Thyroid gland (tissue), 4 donors: ENCODE results near the gene IL11. TPM values are rescaled to one million over a fixed set of nuclear protein-coding genes. Genes with fewer than 3 reads are reported as not detected.

Experiments used
- DNase-seq, 2 donors: peaks; one replicate each; pipeline ENCODE4 v3.0.0-alpha.2; 2019
- H3K27ac ChIP-seq, 3 donors: fragments of 200-600 bp; sonication (generic); 1 replicate in 2 of 3; 2 replicates in 1 of 3; pipeline ENCODE4 v1.5.1; 2016 to 2019; ENCODE audit warnings: mild to moderate bottlenecking in 1 of 3, moderate library complexity in 1 of 3
- H3K27me3 ChIP-seq: fragments of 200-600 bp; sonication (generic); one replicate; pipeline ENCODE4 v1.5.1; 2019
- H3K36me3 ChIP-seq, 2 donors: fragments of 200-600 bp; sonication (generic); one replicate each; pipeline ENCODE4 v1.5.1; 2016 to 2019
- H3K4me1 ChIP-seq, 2 donors: fragments of 200-600 bp; sonication (generic); one replicate each; pipeline ENCODE4 v1.5.1; 2017 to 2019
- H3K4me3 ChIP-seq, 3 donors: fragments of 200-600 bp; sonication (generic); replicated peaks in 1 of 3; 1 replicate in 2 of 3; 2 replicates in 1 of 3; pipeline ENCODE4 v1.5.1; 2016; ENCODE audit warnings: mild to moderate bottlenecking in 1 of 3
- H3K9me3 ChIP-seq: fragments of 200-600 bp; sonication (generic); one replicate; pipeline ENCODE4 v1.5.1; 2017
- POLR2A ChIP-seq, 2 donors: fragments of 450-650 bp; IDR thresholded peaks; one replicate each; pipeline ENCODE4 v1.6.1; 2017; ENCODE audit warnings: antibody characterized with exemption in 2 of 2, mild to moderate bottlenecking in 2 of 2, moderate library complexity in 1 of 2
- WGBS, 2 donors: methylation state at CpG; one replicate each; pipeline ENCODE4 v1.1.5; 2017; 5-methylcytosine and 5-hydroxymethylcytosine counted together
- intact Hi-C: fragments of 100-400 bp; cut with DNase I; formaldehyde crosslinking; loops from one replicate; pipeline ENCODE4 v1.15.1; 2023
- total RNA-seq, 4 donors: library from RNA; depleted of rRNA; stranded (reverse); fragments of >200 nt; gene quantifications; one replicate each; pipeline ENCODE4 v1.2.3, GENCODE V29; 2016
- TF ChIP-seq, protein P1 (sequence below), 6 experiments: fragments of 200-600 bp in 3 of 6; fragments of 450-650 bp in 3 of 6; sonication (generic) in 3 of 6; IDR thresholded peaks; one replicate each; pipeline ENCODE4 v1.5.1; 2016 to 2019; ENCODE audit warnings: antibody characterized with exemption in 6 of 6, mild to moderate bottlenecking in 2 of 6, inconsistent platforms in 1 of 6, moderate library complexity in 1 of 6

IL11 gene
- total RNA-seq, 4 donors from 2014 or later = not detected

DNA sequence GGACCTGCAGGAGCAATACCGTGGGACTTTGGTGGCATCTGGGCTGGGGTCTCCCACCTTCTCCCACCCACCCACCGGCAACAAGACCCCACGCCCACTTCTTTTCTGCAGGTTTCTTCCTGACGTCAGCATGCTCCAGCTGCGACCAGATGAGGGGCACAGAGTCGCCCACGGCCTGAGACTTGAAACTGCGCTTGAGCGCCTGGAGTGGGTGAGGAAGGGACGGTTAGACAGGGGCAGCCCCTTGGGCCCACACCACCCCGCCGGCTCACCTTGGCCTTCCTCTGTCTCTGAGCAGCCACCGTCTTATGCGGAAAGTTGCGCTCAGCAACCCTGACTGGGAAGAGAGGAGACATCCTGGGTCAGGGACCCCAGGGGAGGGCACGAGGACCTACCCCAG lies 9.4 kb downstream of the IL11 start:
- TF ChIP-seq, protein P1, sequence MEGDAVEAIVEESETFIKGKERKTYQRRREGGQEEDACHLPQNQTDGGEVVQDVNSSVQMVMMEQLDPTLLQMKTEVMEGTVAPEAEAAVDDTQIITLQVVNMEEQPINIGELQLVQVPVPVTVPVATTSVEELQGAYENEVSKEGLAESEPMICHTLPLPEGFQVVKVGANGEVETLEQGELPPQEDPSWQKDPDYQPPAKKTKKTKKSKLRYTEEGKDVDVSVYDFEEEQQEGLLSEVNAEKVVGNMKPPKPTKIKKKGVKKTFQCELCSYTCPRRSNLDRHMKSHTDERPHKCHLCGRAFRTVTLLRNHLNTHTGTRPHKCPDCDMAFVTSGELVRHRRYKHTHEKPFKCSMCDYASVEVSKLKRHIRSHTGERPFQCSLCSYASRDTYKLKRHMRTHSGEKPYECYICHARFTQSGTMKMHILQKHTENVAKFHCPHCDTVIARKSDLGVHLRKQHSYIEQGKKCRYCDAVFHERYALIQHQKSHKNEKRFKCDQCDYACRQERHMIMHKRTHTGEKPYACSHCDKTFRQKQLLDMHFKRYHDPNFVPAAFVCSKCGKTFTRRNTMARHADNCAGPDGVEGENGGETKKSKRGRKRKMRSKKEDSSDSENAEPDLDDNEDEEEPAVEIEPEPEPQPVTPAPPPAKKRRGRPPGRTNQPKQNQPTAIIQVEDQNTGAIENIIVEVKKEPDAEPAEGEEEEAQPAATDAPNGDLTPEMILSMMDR (IDR thresholded peaks at IDR 0.05) = no peak
- no peak for TF ChIP-seq POLR2A (IDR thresholded peaks at IDR 0.05)
- Histone ChIP-seq H3K27ac (no peak overlapping the region), H3K9me3 (no peaks in the 10 kb centered on the region), H3K4me3 (no peak overlapping the region), H3K27me3 (no peaks in the 10 kb centered on the region), H3K4me1 (no peaks in the 10 kb centered on the region), H3K36me3 (no peaks in the 10 kb centered on the region)
- WGBS, 2 donors = 85 to 86% methylated on average over 13 to 16 of the region's 16 CpGs
- intact Hi-C loops = no loop called here
- DNase-seq = no peak

DNA sequence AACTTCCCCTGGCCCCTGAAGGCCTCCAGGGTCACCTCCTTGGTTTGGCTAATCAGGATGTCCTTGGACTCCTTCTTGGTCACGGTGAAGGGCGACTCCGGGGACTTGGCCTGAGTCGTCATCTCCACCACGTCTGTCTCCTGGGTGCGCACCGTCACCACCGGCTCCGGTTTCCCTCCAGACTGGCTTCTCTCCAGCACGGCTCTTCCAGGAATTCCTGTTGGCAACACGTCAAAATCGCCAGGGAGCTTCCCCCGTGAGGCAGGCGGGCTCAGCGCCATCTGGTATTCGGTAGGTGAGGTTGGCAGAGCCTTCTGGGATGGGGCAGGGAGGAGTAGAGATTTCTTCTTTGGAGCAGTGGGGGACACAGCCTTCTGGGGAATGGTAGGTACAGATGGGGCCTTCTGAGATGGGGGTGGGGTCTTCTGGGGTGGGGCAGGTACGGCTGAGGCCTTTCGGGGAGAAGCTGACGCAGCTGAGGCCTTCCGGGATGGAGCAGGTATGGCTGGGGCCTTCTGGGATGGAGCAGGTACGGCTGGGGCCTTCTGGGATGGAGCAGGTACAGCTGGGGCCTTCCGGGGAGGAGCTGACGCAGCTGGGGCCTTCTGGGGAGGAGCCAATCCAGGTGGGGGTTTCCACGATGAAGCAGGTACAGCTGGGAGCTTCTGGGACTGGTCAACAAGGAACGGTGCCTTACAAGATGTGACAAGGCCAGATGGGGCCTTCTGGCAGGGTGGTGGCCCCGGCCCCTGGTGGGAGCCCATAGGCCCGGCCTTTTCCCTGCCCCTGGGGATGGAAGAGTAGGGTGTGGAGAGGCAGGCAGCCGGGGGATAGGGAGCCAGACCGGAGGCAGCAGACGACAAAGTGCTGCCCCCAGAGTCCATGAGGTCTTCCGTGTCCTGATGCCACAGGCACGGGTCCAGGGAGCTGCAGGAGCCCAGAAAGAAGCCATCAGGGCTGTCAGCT lies 11.0 kb downstream of the IL11 start:
- no peaks in the 10 kb centered on the region for H3K36me3 ChIP-seq
- no peaks in the 10 kb centered on the region for H3K9me3 ChIP-seq
- peaks cover 4 to 5% of the 10 kb centered on the region in 2 donors for H3K4me1 ChIP-seq
- intact Hi-C loops = no loop called here
- 69 to 84% methylated on average over 27 to 31 of the region's 32 CpGs for WGBS, 2 donors
- TF ChIP-seq, protein P1 (IDR thresholded peaks at IDR 0.05) = no peak
- no peak for TF ChIP-seq POLR2A (IDR thresholded peaks at IDR 0.05)
- peaks cover 6% of the 10 kb centered on the region for H3K27me3 ChIP-seq
- DNase-seq = no peak
- H3K27ac ChIP-seq = no peak overlapping the region
- no peak overlapping the region for H3K4me3 ChIP-seq

DNA sequence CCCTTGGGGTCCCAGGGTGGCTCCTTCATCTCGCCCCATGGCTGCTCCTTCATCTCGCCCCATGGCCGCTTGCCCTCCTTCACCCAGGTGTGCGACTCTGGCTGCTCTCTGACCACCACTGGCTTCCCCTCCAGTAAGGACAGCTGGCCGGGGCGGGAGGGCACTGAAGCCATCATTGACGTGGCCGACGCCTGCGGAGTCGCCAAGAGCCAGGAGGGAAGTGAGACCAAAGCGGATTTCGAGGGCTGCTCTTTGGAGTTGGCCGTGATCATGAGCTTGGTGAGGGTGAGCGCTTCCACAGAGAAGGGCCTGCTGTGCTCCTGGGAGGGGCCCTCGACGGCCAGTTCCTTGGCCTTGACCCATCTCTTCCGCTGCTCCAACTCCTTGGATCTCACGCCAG lies 11.8 kb downstream of the IL11 start:
- WGBS, 2 donors = 83 to 89% methylated on average over 19 of the region's 19 CpGs
- DNase-seq = no peak
- H3K27ac ChIP-seq = no peak overlapping the region
- TF ChIP-seq, protein P1 (IDR thresholded peaks at IDR 0.05) = no peak
- TF ChIP-seq POLR2A (IDR thresholded peaks at IDR 0.05) = no peak
- peaks cover 13% of the 10 kb centered on the region for H3K27me3 ChIP-seq
- no peaks in the 10 kb centered on the region for H3K36me3 ChIP-seq
- no peak overlapping the region for H3K4me3 ChIP-seq
- H3K9me3 ChIP-seq = no peaks in the 10 kb centered on the region
- H3K4me1 ChIP-seq = peaks cover 11 to 12% of the 10 kb centered on the region in 2 donors
- intact Hi-C loops = no loop called here

DNA sequence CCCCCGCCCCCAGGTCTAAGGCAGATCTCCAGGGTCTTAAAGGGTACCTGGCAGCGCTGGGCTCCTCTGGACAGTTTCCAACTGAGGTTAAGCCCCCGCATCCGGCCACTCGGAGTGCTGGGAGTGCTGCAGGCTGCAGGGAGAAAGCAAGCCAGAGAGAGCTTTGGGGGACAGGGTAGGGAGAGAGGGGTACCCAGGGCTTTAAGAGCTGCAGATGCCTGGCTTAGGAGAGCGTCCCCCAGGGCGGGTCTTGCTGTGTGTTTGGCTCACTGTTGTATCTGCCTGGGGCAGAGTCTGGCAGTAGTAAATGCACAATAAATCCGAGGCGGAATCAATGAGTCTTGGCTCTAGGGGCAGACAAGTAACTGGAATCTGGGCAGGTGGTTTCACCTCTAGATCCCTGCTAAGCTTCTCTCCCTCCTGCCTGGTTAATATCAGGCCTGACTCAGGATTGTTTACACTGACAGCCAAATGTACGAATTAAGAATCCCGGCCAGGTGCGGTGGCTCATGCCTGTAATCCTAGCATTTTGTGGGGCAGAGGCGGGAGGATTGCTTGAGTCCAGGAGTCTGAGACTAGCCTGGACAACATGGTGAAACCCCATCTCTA lies 14.9 kb downstream of the IL11 start:
- no peaks in the 10 kb centered on the region for H3K9me3 ChIP-seq
- H3K27me3 ChIP-seq = peaks cover 25% of the 10 kb centered on the region
- no peak overlapping the region for H3K4me3 ChIP-seq
- no peak overlapping the region for H3K27ac ChIP-seq
- TF ChIP-seq POLR2A (IDR thresholded peaks at IDR 0.05) = no peak
- TF ChIP-seq, protein P1 (IDR thresholded peaks at IDR 0.05) = no peak
- 24 to 42% methylated on average over 11 to 13 of the region's 13 CpGs for WGBS, 2 donors
- H3K4me1 ChIP-seq = peaks cover 11 to 16% of the 10 kb centered on the region in 2 donors
- intact Hi-C loops = no loop called here
- no peaks in the 10 kb centered on the region for H3K36me3 ChIP-seq
- no peak for DNase-seq
